Fibroblast of lung (primary cell): ENCODE results near the gene RFFL. TPM values are rescaled to one million over a fixed set of nuclear protein-coding genes. Genes with fewer than 3 reads are reported as not detected.

Experiments used
- DNase-seq, 2 donors: peaks; one replicate each; pipeline versions ENCODE4 v3.0.0 to v3.0.0-alpha.2; 2010; ENCODE audit warnings: low read depth in 2 of 2
- H2AFZ ChIP-seq: 2 replicates; pipeline ENCODE4 v1.5.1; 2012; ENCODE audit warnings: low read length, control low read depth, inconsistent platforms
- H3K27ac ChIP-seq: 2 replicates; pipeline ENCODE4 v1.5.1; 2011; ENCODE audit warnings: low read length, control low read depth; ENCODE audit not compliant: insufficient read depth
- H3K27me3 ChIP-seq: 2 replicates; pipeline ENCODE4 v1.5.1; 2011; ENCODE audit warnings: mild to moderate bottlenecking, low read length; ENCODE audit not compliant: control insufficient read depth, insufficient read depth
- H3K36me3 ChIP-seq: 2 replicates; pipeline ENCODE4 v1.5.1; 2011; ENCODE audit warnings: low read length; ENCODE audit not compliant: control insufficient read depth, insufficient read depth
- H3K4me1 ChIP-seq: 2 replicates; pipeline ENCODE4 v1.5.1; 2011; ENCODE audit warnings: low read length; ENCODE audit not compliant: control insufficient read depth, insufficient read depth; ENCODE audit errors: extremely low read depth
- H3K4me2 ChIP-seq: 2 replicates; pipeline ENCODE4 v1.5.1; 2011; ENCODE audit warnings: low read length, control low read depth; ENCODE audit not compliant: insufficient read depth; ENCODE audit errors: extremely low read depth
- H3K4me3 ChIP-seq, 4 experiments: fragments of 200-600 bp in 1 of 4; sonication (generic) in 1 of 4; replicated peaks in 1 of 4; 2 replicates each; pipeline ENCODE4 v1.5.1; 2011 to 2016; ENCODE audit warnings: low read length in 4 of 4, low read depth in 3 of 4, mild to moderate bottlenecking in 3 of 4, control low read depth in 2 of 4, inconsistent platforms in 1 of 4, mixed read lengths in 1 of 4; ENCODE audit not compliant: insufficient read depth in 1 of 4; ENCODE audit errors: control extremely low read depth in 1 of 4
- H3K79me2 ChIP-seq: 2 replicates; pipeline ENCODE4 v1.5.1; 2012; ENCODE audit warnings: mild to moderate bottlenecking, low read length, inconsistent platforms; ENCODE audit not compliant: control insufficient read depth, insufficient read depth
- H3K9ac ChIP-seq: 2 replicates; pipeline ENCODE4 v1.5.1; 2011; ENCODE audit warnings: mild to moderate bottlenecking, low read length, control low read depth; ENCODE audit not compliant: insufficient read depth
- H3K9me3 ChIP-seq: 2 replicates; pipeline ENCODE4 v1.5.1; 2012; ENCODE audit warnings: low read depth, low read length; ENCODE audit not compliant: control insufficient read depth, insufficient read depth
- H4K20me1 ChIP-seq: 2 replicates; pipeline ENCODE4 v1.5.1; 2011; ENCODE audit warnings: low read length; ENCODE audit not compliant: control insufficient read depth, insufficient read depth; ENCODE audit errors: extremely low read depth
- EZH2 ChIP-seq: IDR thresholded peaks from 2 replicates; pipeline ENCODE4 v1.5.1; 2012; ENCODE audit warnings: low read length, control low read depth, mild to moderate bottlenecking; ENCODE audit errors: missing control alignments
- polyA plus RNA-seq, 2 donors: library from polyadenylated mRNA; depleted of rRNA in 1 of 2; stranded (reverse) in 1 of 2; unstranded in 1 of 2; fragments of >200 nt; gene quantifications; 2 replicates each; pipeline ENCODE4 v1.2.1, GENCODE V29; 2011 to 2012; ENCODE audit warnings: missing spikeins in 1 of 2
- total RNA-seq: library from RNA; depleted of rRNA; stranded (reverse); fragments of >200 nt; gene quantifications from 2 replicates; pipeline ENCODE4 v1.2.1, GENCODE V29; 2014
- TF ChIP-seq, protein P1 (sequence below), 2 donors: IDR thresholded peaks in 1 of 2; conservative IDR thresholded peaks in 1 of 2; 1 replicate in 1 of 2; 2 replicates in 1 of 2; pipeline ENCODE4 v1.5.1; 2011 to 2012; ENCODE audit warnings: low read length in 2 of 2, control low read depth in 1 of 2, inconsistent platforms in 1 of 2, low read depth in 1 of 2, mild to moderate bottlenecking in 1 of 2

Gene RFFL
- total and polyA plus RNA-seq, 2 donors (not counting 1 experiment from before 2014, with no cell fraction given) = 10.1 to 15.9 TPM

GRCh38 chr17:34996422-34997285 lies 66.9 kb downstream of the RFFL start:
- Histone ChIP-seq H4K20me1 (no peaks in the 10 kb centered on the region), H3K9me3 (no peaks in the 10 kb centered on the region), H3K9ac (no peak overlapping the region), H3K79me2 (no peaks in the 10 kb centered on the region), H3K4me3 (no peak overlapping the region), H3K27ac (peak overlapping the region; percentile 63), H3K27me3 (no peaks in the 10 kb centered on the region), H2AFZ (no peak overlapping the region), H3K4me1 (peaks cover 13% of the 10 kb centered on the region), H3K36me3 (peaks cover 20% of the 10 kb centered on the region), H3K4me2 (no peak overlapping the region)
- no peak for DNase-seq
- no peak for TF ChIP-seq EZH2
- TF ChIP-seq, protein P1, sequence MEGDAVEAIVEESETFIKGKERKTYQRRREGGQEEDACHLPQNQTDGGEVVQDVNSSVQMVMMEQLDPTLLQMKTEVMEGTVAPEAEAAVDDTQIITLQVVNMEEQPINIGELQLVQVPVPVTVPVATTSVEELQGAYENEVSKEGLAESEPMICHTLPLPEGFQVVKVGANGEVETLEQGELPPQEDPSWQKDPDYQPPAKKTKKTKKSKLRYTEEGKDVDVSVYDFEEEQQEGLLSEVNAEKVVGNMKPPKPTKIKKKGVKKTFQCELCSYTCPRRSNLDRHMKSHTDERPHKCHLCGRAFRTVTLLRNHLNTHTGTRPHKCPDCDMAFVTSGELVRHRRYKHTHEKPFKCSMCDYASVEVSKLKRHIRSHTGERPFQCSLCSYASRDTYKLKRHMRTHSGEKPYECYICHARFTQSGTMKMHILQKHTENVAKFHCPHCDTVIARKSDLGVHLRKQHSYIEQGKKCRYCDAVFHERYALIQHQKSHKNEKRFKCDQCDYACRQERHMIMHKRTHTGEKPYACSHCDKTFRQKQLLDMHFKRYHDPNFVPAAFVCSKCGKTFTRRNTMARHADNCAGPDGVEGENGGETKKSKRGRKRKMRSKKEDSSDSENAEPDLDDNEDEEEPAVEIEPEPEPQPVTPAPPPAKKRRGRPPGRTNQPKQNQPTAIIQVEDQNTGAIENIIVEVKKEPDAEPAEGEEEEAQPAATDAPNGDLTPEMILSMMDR (conservative IDR thresholded peaks at IDR 0.05 in 1 of 2, IDR thresholded peaks at IDR 0.05 in 1 of 2; ENCODE audit: low read depth in 1 of 2, low read length in 2 of 2) = no peak

- no peak for TF ChIP-seq EZH2
- TF ChIP-seq, protein P1 (conservative IDR thresholded peaks at IDR 0.05 in 1 of 2, IDR thresholded peaks at IDR 0.05 in 1 of 2; ENCODE audit: low read depth in 1 of 2, low read length in 2 of 2) = no peak
- DNase-seq = no peak
- peaks cover 10% of the 10 kb centered on the region for H3K36me3 ChIP-seq
Measured at GRCh38 chr17:34993031-34993430, 70.5 kb downstream of the RFFL start.

DNA sequence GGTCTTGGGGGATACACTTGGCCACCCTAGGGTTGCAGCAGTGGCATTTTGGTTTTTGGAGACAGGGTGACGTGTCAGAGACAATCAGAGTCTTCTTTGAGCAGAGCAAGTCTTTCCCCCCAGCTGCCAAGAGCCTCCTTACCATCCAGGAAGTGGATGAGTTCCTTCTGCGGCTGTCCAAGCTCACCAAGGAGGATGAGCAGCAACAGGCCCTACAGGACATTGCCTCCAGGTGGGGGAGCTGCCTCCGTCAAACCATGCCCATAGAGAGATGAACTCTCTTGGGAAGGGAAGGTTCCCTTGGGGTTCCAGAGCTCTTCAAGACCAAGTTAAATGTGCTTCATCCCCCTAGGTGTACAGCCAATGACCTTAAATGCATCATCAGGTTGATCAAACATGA lies 71.9 kb downstream of the RFFL start:
- Histone ChIP-seq H3K9ac (no peak overlapping the region), H3K9me3 (no peaks in the 10 kb centered on the region), H4K20me1 (no peaks in the 10 kb centered on the region), H3K4me3 (no peak overlapping the region), H3K27me3 (no peaks in the 10 kb centered on the region), H3K4me1 (no peaks in the 10 kb centered on the region), H3K27ac (no peak overlapping the region), H2AFZ (no peak overlapping the region), H3K79me2 (no peaks in the 10 kb centered on the region), H3K36me3 (peaks cover 10% of the 10 kb centered on the region), H3K4me2 (no peak overlapping the region)
- no peak for DNase-seq
- no peak for TF ChIP-seq EZH2
- TF ChIP-seq, protein P1 (conservative IDR thresholded peaks at IDR 0.05 in 1 of 2, IDR thresholded peaks at IDR 0.05 in 1 of 2; ENCODE audit: low read depth in 1 of 2, low read length in 2 of 2) = no peak

More at GRCh38 chr17:34993031-34993430, 70.5 kb downstream of the RFFL start:
- Histone ChIP-seq H4K20me1 (no peaks in the 10 kb centered on the region), H3K4me2 (no peak overlapping the region), H3K9ac (no peak overlapping the region), H3K79me2 (no peaks in the 10 kb centered on the region), H2AFZ (no peak overlapping the region), H3K27me3 (no peaks in the 10 kb centered on the region), H3K27ac (no peak overlapping the region), H3K9me3 (no peaks in the 10 kb centered on the region), H3K4me1 (peaks cover 12% of the 10 kb centered on the region), H3K4me3 (no peak overlapping the region)
